Mesodermal cell (in vitro differentiated cells): ENCODE measurements around the gene RIPK4.

Experiments used
- H3K27ac ChIP-seq: 2 replicates; pipeline ENCODE4 v1.7.0; 2013; ENCODE audit warnings: mild to moderate bottlenecking, low read depth, low read length, moderate library complexity; ENCODE audit not compliant: severe bottlenecking
- H3K36me3 ChIP-seq: 2 replicates; pipeline ENCODE4 v1.7.1; 2013; ENCODE audit warnings: mild to moderate bottlenecking, low read length, moderate library complexity; ENCODE audit not compliant: control insufficient read depth, insufficient read depth
- H3K4me1 ChIP-seq: one replicate; pipeline ENCODE4 v1.7.1; 2013; ENCODE audit warnings: mild to moderate bottlenecking, low read length; ENCODE audit not compliant: insufficient read depth, control insufficient read depth, poor library complexity, severe bottlenecking
- H3K4me3 ChIP-seq: 2 replicates; pipeline ENCODE4 v1.7.0; 2013; ENCODE audit warnings: low read length, control low read depth, mild to moderate bottlenecking; ENCODE audit not compliant: insufficient read depth, poor library complexity, severe bottlenecking; ENCODE audit errors: extremely low read depth
- H3K9me3 ChIP-seq: 2 replicates; pipeline ENCODE4 v1.7.1; 2013; ENCODE audit warnings: mild to moderate bottlenecking, low read length, moderate library complexity; ENCODE audit not compliant: control insufficient read depth
- WGBS, 2 experiments: methylation state at CpG; one replicate each; pipeline ENCODE4 v1.1.5; 2013; ENCODE audit warnings: missing lambda C conversion rate in 2 of 2; ENCODE audit not compliant: insufficient coverage in 2 of 2; 5-methylcytosine and 5-hydroxymethylcytosine counted together

The RIPK4 gene

GRCh38 chr21:41769111-41769510 lies 2.3 kb upstream of the RIPK4 start:
- Histone ChIP-seq H3K4me3 (peak overlapping the region; percentile 0), H3K27ac (no peak overlapping the region), H3K4me1 (peaks cover 24% of the 10 kb centered on the region), H3K9me3 (no peaks in the 10 kb centered on the region), H3K36me3 (no peaks in the 10 kb centered on the region)
- WGBS, 2 experiments, result 4 to 14% methylated on average over 4 of the region's 10 CpGs

GRCh38 chr21:41768437-41769042 lies 1.7 kb upstream of the RIPK4 start:
- Histone ChIP-seq H3K4me3 (peak overlapping the region; percentile 14), H3K27ac (no peak overlapping the region), H3K9me3 (no peaks in the 10 kb centered on the region), H3K36me3 (no peaks in the 10 kb centered on the region), H3K4me1 (peaks cover 24% of the 10 kb centered on the region)
- WGBS, 2 experiments, result 0 to 1% methylated on average over 6 to 12 of the region's 17 CpGs

- Histone ChIP-seq H3K36me3 (no peaks in the 10 kb centered on the region), H3K4me3 (peak overlapping the region; percentile 14), H3K27ac (no peak overlapping the region), H3K4me1 (peaks cover 29% of the 10 kb centered on the region), H3K9me3 (no peaks in the 10 kb centered on the region)
- 3 to 4% methylated on average over 16 to 17 of the region's 26 CpGs for WGBS, 2 experiments
Measured at GRCh38 chr21:41767606-41768436, 969 bp upstream of the RIPK4 start.

- Histone ChIP-seq H3K4me3 (peak overlapping the region; percentile 39), H3K9me3 (no peaks in the 10 kb centered on the region), H3K27ac (no peak overlapping the region), H3K4me1 (peaks cover 33% of the 10 kb centered on the region), H3K36me3 (no peaks in the 10 kb centered on the region)
- WGBS, 2 experiments, result 5 to 6% methylated on average over 66 to 75 of the region's 88 CpGs
Measured at GRCh38 chr21:41765973-41766882, 624 bp downstream of the RIPK4 start.

- H3K9me3 ChIP-seq, result no peaks in the 10 kb centered on the region
- H3K36me3 ChIP-seq, result no peaks in the 10 kb centered on the region
- H3K4me3 ChIP-seq, result no peak overlapping the region
- peaks cover 38% of the 10 kb centered on the region for H3K4me1 ChIP-seq
- WGBS, 2 experiments, result 54 to 59% methylated on average over 9 to 10 of the region's 11 CpGs
- H3K27ac ChIP-seq, result no peak overlapping the region
Measured at GRCh38 chr21:41765420-41765821, 1.4 kb downstream of the RIPK4 start.

- no peaks in the 10 kb centered on the region for H3K9me3 ChIP-seq
- WGBS, 2 experiments, result 69 to 80% methylated on average over 3 to 5 of the region's 7 CpGs
- H3K4me3 ChIP-seq, result no peak overlapping the region
- peaks cover 38% of the 10 kb centered on the region for H3K4me1 ChIP-seq
- H3K36me3 ChIP-seq, result no peaks in the 10 kb centered on the region
- no peak overlapping the region for H3K27ac ChIP-seq
Measured at GRCh38 chr21:41764558-41765419, 2.1 kb downstream of the RIPK4 start.

- no peak overlapping the region for H3K4me3 ChIP-seq
- peaks cover 37% of the 10 kb centered on the region for H3K4me1 ChIP-seq
- 69 to 70% methylated on average over 6 to 7 of the region's 8 CpGs for WGBS, 2 experiments
- H3K27ac ChIP-seq, result no peak overlapping the region
- H3K36me3 ChIP-seq, result no peaks in the 10 kb centered on the region
- H3K9me3 ChIP-seq, result no peaks in the 10 kb centered on the region
Measured at GRCh38 chr21:41763996-41764395, 2.9 kb downstream of the RIPK4 start.

GRCh38 chr21:41763398-41763931 lies 3.4 kb downstream of the RIPK4 start:
- no peaks in the 10 kb centered on the region for H3K9me3 ChIP-seq
- WGBS, 2 experiments, result 15 to 19% methylated on average over 18 to 19 of the region's 21 CpGs
- no peak overlapping the region for H3K27ac ChIP-seq
- H3K4me3 ChIP-seq, result no peak overlapping the region
- no peaks in the 10 kb centered on the region for H3K36me3 ChIP-seq
- H3K4me1 ChIP-seq, result peaks cover 32% of the 10 kb centered on the region

- 2 to 5% methylated on average over 9 to 14 of the region's 16 CpGs for WGBS, 2 experiments
- Histone ChIP-seq H3K4me3 (no peak overlapping the region), H3K27ac (no peak overlapping the region), H3K9me3 (no peaks in the 10 kb centered on the region), H3K4me1 (peaks cover 25% of the 10 kb centered on the region), H3K36me3 (no peaks in the 10 kb centered on the region)
Measured at GRCh38 chr21:41762753-41763152, 4.1 kb downstream of the RIPK4 start.
